Right cardiac atrium (tissue), 5 donors: ENCODE data around the gene PDE8B. TPM values are rescaled to one million over a fixed set of nuclear protein-coding genes. Genes with fewer than 3 reads are reported as not detected.
A peak's percentile ranks its signal among the peaks of the same experiment; 100 is the strongest.

ENCODE experiments used
- ATAC-seq, 2 donors: fragments of 200-7000 bp; cut with Tn5 transposase; one replicate each; pipeline versions ENCODE4 v1.8.0 to v1.9.1; 2020; ENCODE audit warnings: moderate library complexity in 2 of 2, mild to moderate bottlenecking in 1 of 2
- DNase-seq, 3 donors: peaks; one replicate each; pipeline ENCODE4 v3.0.0-alpha.2; 2020
- H3K27ac ChIP-seq: one replicate; pipeline ENCODE4 v1.5.1; 2013; ENCODE audit warnings: mild to moderate bottlenecking, low read length, control low read depth, moderate library complexity
- H3K27me3 ChIP-seq: one replicate; pipeline ENCODE4 v1.6.1; 2013; ENCODE audit not compliant: control insufficient read depth, insufficient read depth
- H3K4me1 ChIP-seq: one replicate; pipeline ENCODE4 v1.6.1; 2013; ENCODE audit warnings: low read length; ENCODE audit not compliant: control insufficient read depth, insufficient read depth
- H3K4me3 ChIP-seq: one replicate; pipeline ENCODE4 v1.5.1; 2013; ENCODE audit warnings: low read length, control low read depth
- H3K9me3 ChIP-seq: one replicate; pipeline ENCODE4 v1.6.1; 2013; ENCODE audit warnings: low read length; ENCODE audit not compliant: control insufficient read depth
- WGBS: extraction: QIAGEN DNeasy Blood & Tissue Kit; methylation state at CpG from one replicate; pipeline ENCODE4 v1.1.7; 2013; 5-methylcytosine and 5-hydroxymethylcytosine counted together
- intact Hi-C, 4 donors: fragments of 100-400 bp; cut with DNase I; formaldehyde crosslinking; loops; one replicate each; pipeline versions ENCODE4 v1.11.0 to v1.14.0; 2022 to 2023
- polyA plus RNA-seq: library from polyadenylated mRNA; stranded (reverse); fragments of 200-250 nt; gene quantifications from one replicate; pipeline ENCODE4 v1.2.3, GENCODE V29; 2013
- total RNA-seq, 4 donors: library from RNA; stranded (reverse); fragmentation: NEBNext Ultra II Directional; extraction: Animal tissue kit (Norgen Biotek cat#: 25700); gene quantifications; one replicate each; pipeline ENCODE4 v1.2.1, GENCODE V29; 2021
- donor health status: healthy with polysubstance abuse.
- donor health status: DM: no; HTN: yes; CAD: no.
- donor health status: DM: no; HTN: no; CAD: no.
- donor health status: DM: no; HTN: yes; CAD: no; lungs with severe emphysema.
- donor health status: DM: yes; HTN: yes; CAD: no.

The PDE8B gene
- total and polyA plus RNA-seq, 5 donors, result 15.1 to 71.2 (median 43.8) TPM

DNA sequence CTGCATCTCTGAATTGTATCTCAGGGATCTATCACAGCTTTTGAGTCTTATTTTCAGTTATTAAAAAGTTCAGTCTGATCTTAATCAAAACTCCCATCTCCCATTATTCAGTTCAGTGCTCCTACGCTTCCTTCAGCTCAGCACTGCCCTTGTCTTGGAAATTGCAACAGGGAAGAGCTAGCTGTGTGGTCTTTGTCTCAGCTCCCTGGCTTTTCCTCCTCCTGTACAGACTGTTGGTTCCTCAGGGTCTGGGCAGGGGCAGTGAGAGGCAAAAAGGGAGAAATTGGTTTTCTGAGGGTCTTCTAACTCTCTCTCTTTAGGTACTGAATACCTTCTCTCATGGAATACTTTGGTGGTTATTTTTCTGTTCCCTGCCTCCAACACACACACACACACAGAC, 48.2 kb downstream of the PDE8B start:
- 87% methylated on average over 1 of the region's 1 CpG for WGBS
- Histone ChIP-seq H3K4me1 (no peaks in the 10 kb centered on the region), H3K4me3 (no peak overlapping the region), H3K9me3 (no peaks in the 10 kb centered on the region), H3K27me3 (no peaks in the 10 kb centered on the region), H3K27ac (no peak overlapping the region)
- DNase-seq (no peak), ATAC-seq (no peak)
- intact Hi-C loops, result no loop called here

GRCh38 chr5:77259476-77259875, 49.0 kb downstream of the PDE8B start:
- DNase-seq, result no peak
- no peaks in the 10 kb centered on the region for H3K27me3 ChIP-seq
- H3K4me1 ChIP-seq, result no peaks in the 10 kb centered on the region
- no peak overlapping the region for H3K27ac ChIP-seq
- H3K9me3 ChIP-seq, result no peaks in the 10 kb centered on the region
- H3K4me3 ChIP-seq, result no peak overlapping the region
- ATAC-seq, result no peak
- intact Hi-C loops, result no loop called here

DNA sequence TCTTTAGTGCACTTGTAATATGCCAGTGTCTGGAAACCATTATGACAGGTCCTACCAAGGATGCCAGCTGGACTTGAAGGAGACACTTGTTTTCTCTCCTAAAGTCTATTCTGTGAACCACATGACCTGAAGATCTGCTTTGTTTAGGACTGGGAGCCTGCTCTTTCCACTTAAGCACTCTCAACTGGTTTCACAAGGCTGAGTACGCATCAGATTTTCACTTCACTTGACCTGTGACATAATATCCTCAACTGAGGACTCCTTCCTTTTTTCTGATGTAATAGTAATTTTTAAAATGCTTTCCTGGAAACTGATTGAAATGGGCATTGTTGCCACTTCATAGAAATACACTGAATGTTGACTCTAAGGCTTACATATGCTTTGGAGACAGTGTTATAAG, 52.2 kb downstream of the PDE8B start:
- peaks cover 2% of the 10 kb centered on the region for H3K4me1 ChIP-seq
- DNase-seq (no peak), ATAC-seq (no peak)
- 64% methylated on average over 1 of the region's 1 CpG for WGBS
- no peak overlapping the region for H3K27ac ChIP-seq
- no peak overlapping the region for H3K4me3 ChIP-seq
- no peaks in the 10 kb centered on the region for H3K27me3 ChIP-seq
- no peaks in the 10 kb centered on the region for H3K9me3 ChIP-seq
- intact Hi-C loops, result no loop called here

- H3K9me3 ChIP-seq, result no peaks in the 10 kb centered on the region
- 70% methylated on average over 2 of the region's 2 CpGs for WGBS
- ATAC-seq (no peak), DNase-seq (no peak)
- H3K27ac ChIP-seq, result no peak overlapping the region
- no peak overlapping the region for H3K4me3 ChIP-seq
- intact Hi-C loops, result no loop called here
- H3K27me3 ChIP-seq, result no peaks in the 10 kb centered on the region
- peaks cover 2% of the 10 kb centered on the region for H3K4me1 ChIP-seq
Measured at GRCh38 chr5:77266291-77266690, 55.8 kb downstream of the PDE8B start.

DNA sequence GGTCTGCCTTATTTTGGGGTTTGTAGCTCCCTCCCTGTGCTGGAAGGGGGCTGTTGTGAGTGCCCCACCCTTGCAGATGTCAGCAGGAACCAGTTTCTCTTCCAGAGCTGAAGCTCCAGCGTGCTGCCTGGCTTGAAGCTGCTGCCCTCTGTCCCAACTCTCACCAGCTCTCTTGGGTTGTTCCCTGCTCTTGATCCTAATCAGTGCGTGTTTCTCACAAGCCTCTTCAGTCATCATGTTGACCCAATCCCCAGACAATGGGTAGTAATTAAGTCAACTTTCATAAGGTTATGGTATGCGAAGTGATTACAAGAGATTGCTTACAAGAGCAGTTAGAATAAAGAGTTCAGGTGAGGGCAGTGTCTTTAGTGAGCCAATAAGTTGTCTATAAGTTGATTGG, 57.0 kb downstream of the PDE8B start:
- no peak for ATAC-seq
- Histone ChIP-seq H3K27ac (no peak overlapping the region), H3K9me3 (no peaks in the 10 kb centered on the region), H3K4me1 (peaks cover 2% of the 10 kb centered on the region), H3K4me3 (no peak overlapping the region), H3K27me3 (no peaks in the 10 kb centered on the region)
- intact Hi-C loops, result no loop called here
- 87% methylated on average over 3 of the region's 3 CpGs for WGBS
- DNase-seq, result no peak

GRCh38 chr5:77272206-77272605, 61.7 kb downstream of the PDE8B start:
- H3K9me3 ChIP-seq, result no peaks in the 10 kb centered on the region
- intact Hi-C loops, result no loop called here
- H3K4me3 ChIP-seq, result no peak overlapping the region
- no peak for ATAC-seq
- no peak for DNase-seq
- H3K27me3 ChIP-seq, result no peaks in the 10 kb centered on the region
- 26% methylated on average over 1 of the region's 1 CpG for WGBS
- H3K27ac ChIP-seq, result no peak overlapping the region
- peaks cover 4% of the 10 kb centered on the region for H3K4me1 ChIP-seq

DNA sequence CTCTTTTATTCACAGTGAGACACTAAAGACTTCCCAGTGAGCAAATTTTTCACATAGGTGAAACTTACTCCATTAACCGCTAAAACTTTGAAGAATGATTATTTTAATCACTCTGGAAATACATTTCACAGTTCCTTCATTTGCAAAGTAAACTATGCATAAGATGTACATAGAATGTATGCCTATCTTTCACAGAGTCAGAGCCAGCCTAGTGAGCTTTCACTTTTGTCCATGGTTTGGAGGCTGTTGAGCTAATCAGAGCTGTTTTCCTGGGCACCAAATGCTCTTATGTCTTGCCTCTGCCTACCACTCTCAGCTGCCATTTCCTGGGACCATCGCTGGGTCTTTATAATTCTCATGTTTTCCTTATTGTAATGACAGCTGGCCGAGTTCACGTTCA, 67.3 kb downstream of the PDE8B start:
- 88% methylated on average over 4 of the region's 4 CpGs for WGBS
- intact Hi-C loops, result no loop called here
- Histone ChIP-seq H3K4me1 (peaks cover 2% of the 10 kb centered on the region), H3K27me3 (no peaks in the 10 kb centered on the region), H3K27ac (no peak overlapping the region), H3K9me3 (no peaks in the 10 kb centered on the region), H3K4me3 (no peak overlapping the region)
- DNase-seq (no peak), ATAC-seq (no peak)

GRCh38 chr5:77280036-77280435, 69.6 kb downstream of the PDE8B start:
- Histone ChIP-seq H3K9me3 (no peaks in the 10 kb centered on the region), H3K27me3 (no peaks in the 10 kb centered on the region), H3K4me1 (no peaks in the 10 kb centered on the region), H3K4me3 (no peak overlapping the region), H3K27ac (no peak overlapping the region)
- intact Hi-C loops, result no loop called here
- DNase-seq, result no peak
- WGBS, result 66% methylated on average over 3 of the region's 3 CpGs
- ATAC-seq, result no peak

GRCh38 chr5:77281969-77282336, 71.5 kb downstream of the PDE8B start:
- no peak overlapping the region for H3K4me3 ChIP-seq
- ATAC-seq (no peak), DNase-seq (no peak)
- intact Hi-C loops, result no loop called here
- peak overlapping the region; percentile 25 for H3K27ac ChIP-seq
- H3K4me1 ChIP-seq, result no peaks in the 10 kb centered on the region
- H3K9me3 ChIP-seq, result no peaks in the 10 kb centered on the region
- H3K27me3 ChIP-seq, result no peaks in the 10 kb centered on the region
- WGBS, result 65% methylated on average over 3 of the region's 3 CpGs

DNA sequence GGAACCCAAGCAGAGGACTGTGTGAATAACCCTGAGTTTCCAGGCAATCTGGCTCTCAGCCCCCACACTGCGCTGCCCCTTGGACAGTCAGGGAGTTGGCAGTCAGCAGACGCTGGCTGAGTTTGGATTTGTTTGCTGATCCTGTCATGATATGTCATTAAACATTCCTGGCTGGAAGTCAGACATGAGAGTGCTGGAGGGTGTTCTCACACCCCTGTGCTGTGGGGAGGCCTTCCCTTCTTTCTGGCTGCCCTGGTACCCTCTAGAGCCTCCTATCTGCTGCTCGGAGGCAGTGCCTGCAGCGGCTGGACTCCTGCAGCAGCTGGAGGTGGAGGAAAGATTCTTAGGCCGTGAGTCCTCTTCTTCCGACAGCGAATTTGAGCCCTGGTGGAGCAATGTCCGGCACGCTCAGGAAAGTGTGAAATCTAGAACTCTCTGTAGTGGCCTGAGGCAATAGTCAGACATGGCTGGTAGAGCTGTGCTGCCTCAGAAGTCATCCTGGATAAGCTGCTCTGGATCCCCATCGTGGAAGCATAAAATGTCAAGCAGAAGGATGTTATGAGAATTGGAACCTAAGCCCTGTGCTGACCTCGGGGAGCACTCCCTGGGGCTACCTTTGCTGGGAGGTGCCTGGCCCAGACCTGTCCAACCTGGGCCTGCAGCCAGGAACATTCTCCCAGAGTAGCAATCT, 72.0 kb downstream of the PDE8B start:
- Histone ChIP-seq H3K4me1 (no peaks in the 10 kb centered on the region), H3K27ac (peak overlapping the region; percentile 69), H3K4me3 (no peak overlapping the region), H3K9me3 (no peaks in the 10 kb centered on the region), H3K27me3 (no peaks in the 10 kb centered on the region)
- 55% methylated on average over 11 of the region's 11 CpGs for WGBS
- peak; percentile 25 to 58 (median 52) for DNase-seq
- intact Hi-C loops, result no loop called here
- peak; percentile 83 to 86 for ATAC-seq

- Histone ChIP-seq H3K4me1 (no peaks in the 10 kb centered on the region), H3K27ac (no peak overlapping the region), H3K9me3 (no peaks in the 10 kb centered on the region), H3K27me3 (no peaks in the 10 kb centered on the region), H3K4me3 (no peak overlapping the region)
- no peak for ATAC-seq
- DNase-seq, result no peak
- WGBS, result 69% methylated on average over 4 of the region's 4 CpGs
- intact Hi-C loops, result no loop called here
Measured at GRCh38 chr5:77285251-77285841, 74.9 kb downstream of the PDE8B start.
